A673 (cell line): ENCODE results near the gene ABHD17A. TPM values are rescaled to one million over a fixed set of nuclear protein-coding genes. Genes with fewer than 3 reads are reported as not detected.

ENCODE experiments used
- BruUV-seq: library from RNA; stranded (reverse); fragments of 400-500 nt; replicated peaks from 2 replicates; lab custom pipeline; 2021; lab: Mats Ljungman, UMichigan
- CTCF ChIA-PET: fragments of 300-600 bp; sonication (Branson Sonifier 250); formaldehyde crosslinking; loops from one replicate; lab custom pipeline; 2022; ENCODE audit warnings: antibody characterized with exemption; lab: Charles Lee
- POLR2A ChIA-PET: fragments of 300-600 bp; sonication (Branson Sonifier 250); formaldehyde crosslinking; loops from one replicate; lab custom pipeline; 2022; ENCODE audit warnings: antibody characterized with exemption; ENCODE audit not compliant: low non-redundant PET; lab: Charles Lee
- DNase-seq: peaks from one replicate; pipeline ENCODE4 v3.0.0-alpha.2; 2015; ENCODE audit warnings: low spot score
- H3K27ac ChIP-seq: fragments of 200-600 bp; sonication (generic); 2 replicates; pipeline ENCODE4 v1.5.1; 2016; ENCODE audit warnings: mixed run types, low read depth, mild to moderate bottlenecking, mixed read lengths, antibody characterized with exemption, low read length; ENCODE audit not compliant: poor library complexity, severe bottlenecking
- H3K27me3 ChIP-seq: fragments of 200-600 bp; sonication (generic); replicated peaks from 2 replicates; pipeline ENCODE4 v1.6.1; 2017; ENCODE audit warnings: mixed run types, low read depth, mild to moderate bottlenecking, mixed read lengths, antibody characterized with exemption, low read length; ENCODE audit not compliant: insufficient read depth, poor library complexity
- H3K36me3 ChIP-seq: fragments of 200-600 bp; sonication (generic); 2 replicates; pipeline ENCODE4 v1.6.1; 2016; ENCODE audit warnings: mixed run types, mild to moderate bottlenecking, mixed read lengths, antibody characterized with exemption, low read length; ENCODE audit not compliant: insufficient read depth, poor library complexity, severe bottlenecking
- H3K4me1 ChIP-seq: fragments of 200-600 bp; sonication (generic); 2 replicates; pipeline ENCODE4 v1.6.1; 2017; ENCODE audit warnings: mixed run types, mild to moderate bottlenecking, mixed read lengths, antibody characterized with exemption, low read length; ENCODE audit not compliant: insufficient read depth, poor library complexity, severe bottlenecking
- H3K4me3 ChIP-seq: fragments of 200-600 bp; sonication (generic); 2 replicates; pipeline ENCODE4 v1.5.1; 2016; ENCODE audit warnings: low read depth, mixed run types, mild to moderate bottlenecking, mixed read lengths, low read length; ENCODE audit not compliant: poor library complexity, severe bottlenecking
- H3K9me3 ChIP-seq: fragments of 200-600 bp; sonication (generic); 2 replicates; pipeline ENCODE4 v1.6.1; 2016; ENCODE audit warnings: mixed run types, low read depth, mild to moderate bottlenecking, mixed read lengths, antibody characterized with exemption, low read length; ENCODE audit not compliant: poor library complexity, severe bottlenecking
- EZH2 ChIP-seq: fragments of 200-600 bp; sonication (generic); IDR thresholded peaks from 2 replicates; pipeline ENCODE4 v1.6.1; 2017; ENCODE audit warnings: borderline replicate concordance, low read depth, mild to moderate bottlenecking, mixed read lengths, antibody characterized with exemption, low read length; ENCODE audit not compliant: poor library complexity, severe bottlenecking
- intact Hi-C: fragments of 100-400 bp; cut with micrococcal nuclease; formaldehyde crosslinking; loops from one replicate; pipeline ENCODE4 v1.10.0; 2022; ENCODE audit not compliant: unreplicated experiment
- total RNA-seq: library from RNA; stranded (reverse); gene quantifications from 2 replicates; pipeline ENCODE4 v1.2.3, GENCODE V29; 2021
- TF ChIP-seq, protein P1 (sequence below): fragments of 300-800, 200-600 bp; sonication (generic); conservative IDR thresholded peaks from 2 replicates; pipeline ENCODE4 v1.5.1; 2017; ENCODE audit warnings: low read depth, mild to moderate bottlenecking, antibody characterized with exemption, low read length, moderate library complexity, mixed read lengths

ABHD17A gene
- total RNA-seq, 1 experiment from 2014 or later, result 56.9 TPM

DNA sequence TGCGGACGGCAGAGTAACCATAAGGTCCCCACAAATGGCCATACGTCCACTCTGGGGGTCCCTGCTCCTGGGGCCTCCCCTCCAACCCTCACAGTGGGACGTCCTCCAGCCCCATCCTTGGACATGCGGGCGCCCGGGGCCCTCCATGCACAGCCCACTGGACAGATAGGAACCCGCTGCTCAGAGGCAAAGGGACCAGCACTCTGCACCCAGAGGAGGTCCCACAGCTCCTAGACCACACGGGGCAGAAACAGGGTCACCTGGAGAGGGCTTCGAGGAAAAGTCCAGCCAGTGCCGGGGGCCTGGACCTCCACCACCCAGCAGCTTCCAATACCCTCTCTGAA lies 48.1 kb downstream of the ABHD17A start:
- Histone ChIP-seq H3K27me3 (no peaks in the 10 kb centered on the region), H3K27ac (no peak overlapping the region), H3K4me3 (no peak overlapping the region), H3K4me1 (no peaks in the 10 kb centered on the region), H3K9me3 (no peaks in the 10 kb centered on the region), H3K36me3 (no peaks in the 10 kb centered on the region)
- DNase-seq, result no peak
- ChIA-PET CTCF (interaction anchor here (2.0 kb wide), 1 partner anchor 11 kb away, joined by 7 read pairs; no protein-coding TSS in a partner anchor), POLR2A (interaction anchor here (0.6 kb wide), 1 partner anchor 79 kb away, joined by 3 read pairs; no protein-coding TSS in a partner anchor)
- no TSS peak for BruUV-seq
- intact Hi-C loops, result no loop called here
- TF ChIP-seq EZH2, result no peak
- TF ChIP-seq, protein P1, sequence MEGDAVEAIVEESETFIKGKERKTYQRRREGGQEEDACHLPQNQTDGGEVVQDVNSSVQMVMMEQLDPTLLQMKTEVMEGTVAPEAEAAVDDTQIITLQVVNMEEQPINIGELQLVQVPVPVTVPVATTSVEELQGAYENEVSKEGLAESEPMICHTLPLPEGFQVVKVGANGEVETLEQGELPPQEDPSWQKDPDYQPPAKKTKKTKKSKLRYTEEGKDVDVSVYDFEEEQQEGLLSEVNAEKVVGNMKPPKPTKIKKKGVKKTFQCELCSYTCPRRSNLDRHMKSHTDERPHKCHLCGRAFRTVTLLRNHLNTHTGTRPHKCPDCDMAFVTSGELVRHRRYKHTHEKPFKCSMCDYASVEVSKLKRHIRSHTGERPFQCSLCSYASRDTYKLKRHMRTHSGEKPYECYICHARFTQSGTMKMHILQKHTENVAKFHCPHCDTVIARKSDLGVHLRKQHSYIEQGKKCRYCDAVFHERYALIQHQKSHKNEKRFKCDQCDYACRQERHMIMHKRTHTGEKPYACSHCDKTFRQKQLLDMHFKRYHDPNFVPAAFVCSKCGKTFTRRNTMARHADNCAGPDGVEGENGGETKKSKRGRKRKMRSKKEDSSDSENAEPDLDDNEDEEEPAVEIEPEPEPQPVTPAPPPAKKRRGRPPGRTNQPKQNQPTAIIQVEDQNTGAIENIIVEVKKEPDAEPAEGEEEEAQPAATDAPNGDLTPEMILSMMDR, result no peak

DNA sequence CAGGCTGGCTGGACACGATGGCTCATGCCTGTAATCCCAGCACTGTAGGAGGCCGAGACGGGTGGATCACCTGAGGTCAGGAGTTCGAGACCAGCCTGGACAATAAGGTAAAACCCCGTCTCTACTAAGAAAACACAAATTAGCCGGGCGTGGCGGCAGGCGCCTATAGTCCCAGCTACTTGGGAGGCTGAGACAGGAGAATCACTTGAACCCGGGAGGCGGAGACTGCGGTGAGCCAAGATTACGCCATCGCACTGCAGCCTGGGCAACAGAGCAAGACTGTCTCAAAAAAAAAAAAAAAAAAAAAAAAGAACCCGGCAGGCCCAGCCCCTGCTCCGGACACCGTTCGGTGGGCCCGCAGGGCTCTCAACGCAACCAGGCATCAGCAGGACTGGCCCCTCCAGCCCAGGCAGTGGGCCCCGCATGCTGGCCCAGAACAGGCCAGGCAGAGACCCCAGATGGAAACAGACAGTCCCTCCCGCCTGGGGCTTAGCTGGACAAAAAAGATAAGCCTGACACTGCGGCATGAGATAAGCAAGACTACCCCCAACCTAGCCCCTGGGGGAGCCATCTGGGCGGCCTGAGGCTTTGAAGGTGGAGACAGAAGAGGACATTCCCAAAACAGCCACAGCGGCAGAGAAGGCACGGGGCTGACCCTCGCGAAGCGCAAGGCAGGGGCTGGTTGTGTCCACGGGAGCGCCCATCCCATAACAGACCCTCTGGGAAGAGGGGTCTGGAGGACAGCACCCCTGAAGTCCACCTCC lies 48.7 kb downstream of the ABHD17A start:
- Histone ChIP-seq H3K27me3 (no peaks in the 10 kb centered on the region), H3K36me3 (no peaks in the 10 kb centered on the region), H3K4me1 (no peaks in the 10 kb centered on the region), H3K9me3 (no peaks in the 10 kb centered on the region), H3K4me3 (no peak overlapping the region), H3K27ac (no peak overlapping the region)
- ChIA-PET CTCF (interaction anchor here (2.0 kb wide), 1 partner anchor 10 kb away, joined by 7 read pairs; no protein-coding TSS in a partner anchor), POLR2A (no interaction called here)
- intact Hi-C loops, result no loop called here
- no TSS peak for BruUV-seq
- no peak for DNase-seq
- TF ChIP-seq, protein P1, result no peak
- no peak for TF ChIP-seq EZH2

DNA sequence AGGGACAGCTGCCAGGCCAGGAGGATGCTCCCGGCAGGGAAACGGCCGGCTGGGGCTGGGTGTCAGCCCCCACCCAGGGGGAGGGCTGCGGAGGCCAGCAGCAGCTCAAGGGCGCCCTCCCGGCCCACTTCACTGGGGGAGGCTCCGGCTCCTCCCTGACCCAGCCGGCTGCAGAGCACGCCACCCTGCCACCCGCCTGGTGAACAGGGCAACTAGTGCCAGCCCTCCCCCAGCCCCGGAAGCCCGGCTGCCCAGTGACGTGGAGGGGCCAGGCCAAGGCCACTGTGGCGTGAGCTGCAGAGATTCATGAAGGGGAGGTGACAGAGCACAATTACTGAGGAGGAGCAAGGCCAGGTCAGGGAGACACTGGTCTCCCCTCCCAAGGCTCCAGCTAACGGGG lies 51.8 kb downstream of the ABHD17A start:
- ChIA-PET POLR2A (no interaction called here), CTCF (no interaction called here)
- Histone ChIP-seq H3K27ac (no peak overlapping the region), H3K4me1 (no peaks in the 10 kb centered on the region), H3K36me3 (peaks cover 3% of the 10 kb centered on the region), H3K4me3 (no peak overlapping the region), H3K27me3 (no peaks in the 10 kb centered on the region), H3K9me3 (no peaks in the 10 kb centered on the region)
- no peak for TF ChIP-seq EZH2
- TF ChIP-seq, protein P1, result no peak
- no TSS peak for BruUV-seq
- no peak for DNase-seq
- intact Hi-C loops, result no loop called here
